GM12878 (cell line): Measurements from ENCODE around the gene EFNA4. TPM values are rescaled to one million over a fixed set of nuclear protein-coding genes. Genes with fewer than 3 reads are reported as not detected.

Source experiments
- ATAC-seq: fragments of 200-7000 bp; cut with Tn5 transposase; 3 replicates; pipeline ENCODE4 v1.9.1; 2020; ENCODE audit warnings: mild to moderate bottlenecking, moderate library complexity
- BruUV-seq: library from RNA; stranded (reverse); fragments of 400-500 nt; replicated peaks from 2 replicates; lab custom pipeline; 2021; lab: Mats Ljungman, UMichigan
- CTCF ChIA-PET: fragments of 300-600 bp; sonication (Branson Sonifier 250); formaldehyde crosslinking; extraction: SDS; loops from one replicate; lab custom pipeline; 2021; ENCODE audit warnings: inconsistent platforms; lab: Yijun Ruan, JAX
- POLR2A ChIA-PET: fragments of 350-600 bp; formaldehyde crosslinking; extraction: SDS; loops from one replicate; lab custom pipeline; 2021; ENCODE audit warnings: inconsistent platforms; lab: Charles Lee
- RAD21 ChIA-PET: fragments of 300-600 bp; sonication (Branson Sonifier 250); formaldehyde crosslinking; loops from one replicate; lab custom pipeline; 2023; ENCODE audit warnings: antibody characterized with exemption; ENCODE audit not compliant: unreplicated experiment; lab: Charles Lee
- SMC1A ChIA-PET: fragments of 300-600 bp; sonication (Branson Sonifier 250); formaldehyde crosslinking; loops from one replicate; lab custom pipeline; 2023; ENCODE audit not compliant: unreplicated experiment, uncharacterized antibody; lab: Charles Lee
- DNase-seq: peaks from one replicate; pipeline ENCODE4 v3.0.0-alpha.2; 2011; ENCODE audit warnings: low read depth, low spot score
- FAIRE-seq: peaks from 3 replicates; lab custom pipeline; 2011; peaks lifted over from hg19 to GRCh38; lab: Jason Lieb, UNC
- H2AFZ ChIP-seq: 2 replicates; pipeline ENCODE4 v1.6.0; 2011; ENCODE audit warnings: low read depth, low read length, control low read depth; ENCODE audit not compliant: control insufficient read depth
- H3K27ac ChIP-seq: 2 replicates; pipeline ENCODE4 v1.5.1; 2011; ENCODE audit warnings: control low read depth; ENCODE audit not compliant: control insufficient read depth, insufficient read depth
- H3K27me3 ChIP-seq, 2 experiments: replicated peaks in 1 of 2; 2 replicates each; pipeline versions ENCODE4 v1.6.0 to v1.6.1; 2011; ENCODE audit warnings: low read length in 1 of 2; ENCODE audit not compliant: control insufficient read depth in 2 of 2, insufficient read depth in 2 of 2
- H3K36me3 ChIP-seq, 2 experiments: 2 replicates each; pipeline ENCODE4 v1.5.1; 2011; ENCODE audit warnings: low read length in 1 of 2; ENCODE audit not compliant: control insufficient read depth in 2 of 2, insufficient read depth in 2 of 2
- H3K4me1 ChIP-seq: 2 replicates; pipeline ENCODE4 v1.6.1; 2011; ENCODE audit warnings: mild to moderate bottlenecking, low read length, moderate library complexity, mixed read lengths; ENCODE audit not compliant: control insufficient read depth, insufficient read depth
- H3K4me2 ChIP-seq: 2 replicates; pipeline ENCODE4 v1.6.0; 2011; ENCODE audit warnings: control low read depth; ENCODE audit not compliant: control insufficient read depth, insufficient read depth
- H3K4me3 ChIP-seq: fragments of 200-600 bp; sonication (generic); 2 replicates; pipeline ENCODE4 v1.5.1; 2016
- H3K79me2 ChIP-seq: 2 replicates; pipeline ENCODE4 v1.6.0; 2011; ENCODE audit warnings: low read length; ENCODE audit not compliant: control insufficient read depth, insufficient read depth
- H3K9ac ChIP-seq: 2 replicates; pipeline ENCODE4 v1.8.0; 2011; ENCODE audit warnings: low read length, control low read depth, mixed read lengths; ENCODE audit not compliant: control insufficient read depth, insufficient read depth
- H3K9me3 ChIP-seq: replicated peaks from 3 replicates; pipeline ENCODE4 v1.5.1; 2011; ENCODE audit warnings: mild to moderate bottlenecking, low read length; ENCODE audit not compliant: control insufficient read depth, insufficient read depth
- H4K20me1 ChIP-seq: 2 replicates; pipeline ENCODE4 v1.6.0; 2011; ENCODE audit not compliant: control insufficient read depth, insufficient read depth
- BHLHE40 ChIP-seq, 2 experiments: fragments of 450-650 bp in 1 of 2; IDR thresholded peaks; 2 replicates each; pipeline ENCODE4 v1.6.1; 2011 to 2017; ENCODE audit warnings: low read depth in 2 of 2, borderline replicate concordance in 1 of 2, improper control_type of control experiment in 1 of 2, low read length in 1 of 2, mild to moderate bottlenecking in 1 of 2
- BMI1 ChIP-seq: fragments of 450-650 bp; IDR thresholded peaks from 2 replicates; pipeline ENCODE4 v1.6.1; 2016; ENCODE audit warnings: mild to moderate bottlenecking, moderate library complexity, borderline replicate concordance
- CBX3 ChIP-seq: fragments of 200-600 bp; sonication (generic); IDR thresholded peaks from 2 replicates; pipeline ENCODE4 v1.6.1; 2016; ENCODE audit warnings: low read depth, borderline replicate concordance
- DPF2 ChIP-seq: fragments of 450-650 bp; IDR thresholded peaks from 2 replicates; pipeline ENCODE4 v1.6.1; 2017; ENCODE audit warnings: mild to moderate bottlenecking
- FOXM1 ChIP-seq: IDR thresholded peaks from 2 replicates; pipeline ENCODE4 v1.6.1; 2012; ENCODE audit warnings: low read depth, mild to moderate bottlenecking, inconsistent platforms, low read length, moderate library complexity
- HCFC1 ChIP-seq: fragments of 150-350 bp; IDR thresholded peaks from 2 replicates; pipeline ENCODE4 v1.6.1; 2014; ENCODE audit warnings: low read length
- HSF1 ChIP-seq: fragments of 150-350 bp; IDR thresholded peaks from 2 replicates; pipeline ENCODE4 v1.6.1; 2014; ENCODE audit warnings: mild to moderate bottlenecking, low read depth, low read length
- IKZF1 ChIP-seq: fragments of 450-650 bp; conservative IDR thresholded peaks from 2 replicates; pipeline ENCODE4 v1.6.1; 2017; ENCODE audit warnings: antibody characterized with exemption, mild to moderate bottlenecking
- MXI1 ChIP-seq: fragments of 150-350 bp; IDR thresholded peaks from 2 replicates; pipeline ENCODE4 v1.6.1; 2011; ENCODE audit warnings: low read depth, mild to moderate bottlenecking, inconsistent platforms, low read length, improper control_type of control experiment
- NR2F1 ChIP-seq: fragments of 450-650 bp; conservative IDR thresholded peaks from 2 replicates; pipeline ENCODE4 v1.6.1; 2017; ENCODE audit warnings: mild to moderate bottlenecking
- PAX5 ChIP-seq: IDR thresholded peaks from 2 replicates; pipeline ENCODE4 v1.6.1; 2011; ENCODE audit warnings: low read depth, low read length, borderline replicate concordance
- RCOR1 ChIP-seq: conservative IDR thresholded peaks from 2 replicates; pipeline ENCODE4 v1.6.1; 2012; ENCODE audit warnings: low read depth, low read length, improper control_type of control experiment
- TAF1 ChIP-seq: IDR thresholded peaks from 2 replicates; pipeline ENCODE4 v1.6.1; 2011; ENCODE audit warnings: mild to moderate bottlenecking, low read depth, low read length, borderline replicate concordance
- TARDBP ChIP-seq: IDR thresholded peaks from 2 replicates; pipeline ENCODE4 v1.6.1; 2016; ENCODE audit warnings: borderline replicate concordance
- TCF7 ChIP-seq: IDR thresholded peaks from 2 replicates; pipeline ENCODE4 v1.6.1; 2014; ENCODE audit warnings: antibody characterized with exemption, borderline replicate concordance
- WGBS: methylation state at CpG from one replicate; pipeline ENCODE4 v1.1.6; 2016; ENCODE audit warnings: low lambda C conversion rate; ENCODE audit not compliant: insufficient replicate concordance, insufficient coverage; ENCODE audit errors: missing lambda C conversion rate; 5-methylcytosine and 5-hydroxymethylcytosine counted together
- in situ Hi-C: fragments of 300-500 bp; cut with MboI; formaldehyde crosslinking; loops from 9 replicates; pipeline ENCODE4 v1.14.3; 2018; ENCODE audit warnings: mixed read lengths
- intact Hi-C: fragments of 100-400 bp; cut with micrococcal nuclease; formaldehyde crosslinking; loops from one replicate; pipeline ENCODE4 v1.14.2; 2022; ENCODE audit not compliant: unreplicated experiment
- polyA plus RNA-seq, 11 experiments: library from polyadenylated mRNA; depleted of rRNA in 4 of 11; unstranded in 6 of 11; stranded (reverse) in 5 of 11; fragments of >200 nt; fragmentation: Nextera tagmentation in 4 of 11; fragmentation: Illumina TruSeq in 1 of 11; extraction: Ambion mirVana in 4 of 11; extraction: Trizol in 1 of 11; gene quantifications; 1 replicate in 1 of 11; 2 replicates in 10 of 11; pipeline versions ENCODE4 v1.2.1 to v1.2.3, GENCODE V29; 2011 to 2016; ENCODE audit warnings: inconsistent platforms in 2 of 11, missing spikeins in 2 of 11, low read depth in 1 of 11
- total RNA-seq, 4 experiments: library from RNA; depleted of rRNA in 3 of 4; stranded (reverse); fragments of >200 nt in 3 of 4; fragmentation: Illumina TruSeq in 1 of 4; extraction: Trizol in 1 of 4; gene quantifications; 2 replicates each; pipeline versions ENCODE4 v1.2.1 to v1.2.3, GENCODE V29; 2013 to 2021
- TF ChIP-seq, protein P1 (sequence below): IDR thresholded peaks from 2 replicates; pipeline ENCODE4 v1.6.1; 2012; ENCODE audit warnings: low read depth, low read length, improper control_type of control experiment
- TF ChIP-seq, protein P2 (sequence below): IDR thresholded peaks from 2 replicates; pipeline ENCODE4 v1.6.1; 2012; ENCODE audit warnings: improper control_type of control experiment, low read depth, low read length; ENCODE audit not compliant: insufficient replicate concordance

Gene EFNA4
- total and polyA plus RNA-seq, 10 of the 15 experiments (the other 5 are each of a cell fraction or from before 2014, with no cell fraction given) = 0.52 to 14.1 (median 4.8) TPM

- intact Hi-C loops (loop anchor here (2.0 to 10.0 kb wide), 2 partner anchors 527 to 601 kb away; partner anchors contain the start of gene UBE2Q1), in situ Hi-C loops (no loop called here)
- peaks cover 30% of the 10 kb centered on the region for H3K4me1 ChIP-seq
- peak overlapping the region; percentile 97 for H2AFZ ChIP-seq
- ChIA-PET SMC1A (interaction anchor here (0.6 to 2.9 kb wide), 16 partner anchors 10 to 416 kb away, joined by 3 to 17 read pairs (median 4); partner anchors contain the start of genes EFNA4 and KRTCAP2), RAD21 (interaction anchor here (0.6 to 3.0 kb wide), 31 partner anchors 10 to 606 kb away, joined by 3 to 63 read pairs (median 5); partner anchors contain the start of genes ADAM15, CKS1B, EFNA4 and FLAD1), POLR2A (interaction anchor here (0.8 to 2.0 kb wide), 12 partner anchors 15 to 133 kb away, joined by 3 to 12 read pairs (median 4); partner anchors contain the start of genes ADAM15, CKS1B, DPM3 and EFNA4), CTCF (interaction anchor here (0.6 to 5.5 kb wide), 50 partner anchors 8 to 904 kb away, joined by 3 to 195 read pairs (median 5); partner anchors contain the start of genes ADAM15, CKS1B, EFNA4 and FLAD1)
- H3K36me3 ChIP-seq = no peaks in the 10 kb centered on the region
- no peaks in the 10 kb centered on the region for H3K79me2 ChIP-seq
- ATAC-seq (peak; percentile 38), FAIRE-seq (no peak), DNase-seq (no peak)
- BruUV-seq = no TSS peak
- H3K27ac ChIP-seq = no peak overlapping the region
- H3K27me3 ChIP-seq = peaks cover 15 to 18% of the 10 kb centered on the region in 2 experiments
- no peaks in the 10 kb centered on the region for H4K20me1 ChIP-seq
- WGBS = 1% methylated on average over 29 of the region's 32 CpGs
- H3K9me3 ChIP-seq = no peaks in the 10 kb centered on the region
- no peak overlapping the region for H3K9ac ChIP-seq
- peak overlapping the region; percentile 79 for H3K4me2 ChIP-seq
- peak overlapping the region; percentile 72 for H3K4me3 ChIP-seq
- TF ChIP-seq, protein P1, sequence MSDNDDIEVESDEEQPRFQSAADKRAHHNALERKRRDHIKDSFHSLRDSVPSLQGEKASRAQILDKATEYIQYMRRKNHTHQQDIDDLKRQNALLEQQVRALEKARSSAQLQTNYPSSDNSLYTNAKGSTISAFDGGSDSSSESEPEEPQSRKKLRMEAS = peak; percentile 48; the same call in 1 of the 2 replicates
- no peak for TF ChIP-seq PAX5
- peak; percentile 68 to 87; a peak in 3 of 4 replicates for TF ChIP-seq BHLHE40 (IDR thresholded peaks at IDR 0.05; ENCODE audit: borderline replicate concordance in 1 of 2, low read depth in 2 of 2, low read length in 1 of 2)
- no peak for TF ChIP-seq TAF1
- no peak for TF ChIP-seq HSF1
- TF ChIP-seq MXI1 = peak; percentile 12; the same call in 1 of the 2 replicates
- TF ChIP-seq, protein P2, sequence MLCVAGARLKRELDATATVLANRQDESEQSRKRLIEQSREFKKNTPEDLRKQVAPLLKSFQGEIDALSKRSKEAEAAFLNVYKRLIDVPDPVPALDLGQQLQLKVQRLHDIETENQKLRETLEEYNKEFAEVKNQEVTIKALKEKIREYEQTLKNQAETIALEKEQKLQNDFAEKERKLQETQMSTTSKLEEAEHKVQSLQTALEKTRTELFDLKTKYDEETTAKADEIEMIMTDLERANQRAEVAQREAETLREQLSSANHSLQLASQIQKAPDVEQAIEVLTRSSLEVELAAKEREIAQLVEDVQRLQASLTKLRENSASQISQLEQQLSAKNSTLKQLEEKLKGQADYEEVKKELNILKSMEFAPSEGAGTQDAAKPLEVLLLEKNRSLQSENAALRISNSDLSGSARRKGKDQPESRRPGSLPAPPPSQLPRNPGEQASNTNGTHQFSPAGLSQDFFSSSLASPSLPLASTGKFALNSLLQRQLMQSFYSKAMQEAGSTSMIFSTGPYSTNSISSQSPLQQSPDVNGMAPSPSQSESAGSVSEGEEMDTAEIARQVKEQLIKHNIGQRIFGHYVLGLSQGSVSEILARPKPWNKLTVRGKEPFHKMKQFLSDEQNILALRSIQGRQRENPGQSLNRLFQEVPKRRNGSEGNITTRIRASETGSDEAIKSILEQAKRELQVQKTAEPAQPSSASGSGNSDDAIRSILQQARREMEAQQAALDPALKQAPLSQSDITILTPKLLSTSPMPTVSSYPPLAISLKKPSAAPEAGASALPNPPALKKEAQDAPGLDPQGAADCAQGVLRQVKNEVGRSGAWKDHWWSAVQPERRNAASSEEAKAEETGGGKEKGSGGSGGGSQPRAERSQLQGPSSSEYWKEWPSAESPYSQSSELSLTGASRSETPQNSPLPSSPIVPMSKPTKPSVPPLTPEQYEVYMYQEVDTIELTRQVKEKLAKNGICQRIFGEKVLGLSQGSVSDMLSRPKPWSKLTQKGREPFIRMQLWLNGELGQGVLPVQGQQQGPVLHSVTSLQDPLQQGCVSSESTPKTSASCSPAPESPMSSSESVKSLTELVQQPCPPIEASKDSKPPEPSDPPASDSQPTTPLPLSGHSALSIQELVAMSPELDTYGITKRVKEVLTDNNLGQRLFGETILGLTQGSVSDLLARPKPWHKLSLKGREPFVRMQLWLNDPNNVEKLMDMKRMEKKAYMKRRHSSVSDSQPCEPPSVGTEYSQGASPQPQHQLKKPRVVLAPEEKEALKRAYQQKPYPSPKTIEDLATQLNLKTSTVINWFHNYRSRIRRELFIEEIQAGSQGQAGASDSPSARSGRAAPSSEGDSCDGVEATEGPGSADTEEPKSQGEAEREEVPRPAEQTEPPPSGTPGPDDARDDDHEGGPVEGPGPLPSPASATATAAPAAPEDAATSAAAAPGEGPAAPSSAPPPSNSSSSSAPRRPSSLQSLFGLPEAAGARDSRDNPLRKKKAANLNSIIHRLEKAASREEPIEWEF = no peak
- TF ChIP-seq FOXM1 = no peak
- no peak; the same call in 1 of the 2 replicates for TF ChIP-seq NR2F1
- TF ChIP-seq TARDBP = no peak
- no peak for TF ChIP-seq CBX3
- TF ChIP-seq RCOR1 = no peak
- TF ChIP-seq TCF7 = no peak
- TF ChIP-seq IKZF1 = peak; percentile 54
- no peak; the same call in 1 of the 2 replicates for TF ChIP-seq DPF2
- no peak for TF ChIP-seq BMI1
- no peak for TF ChIP-seq HCFC1
Measured at GRCh38 chr1:155085504-155086127, 22.1 kb downstream of the EFNA4 start.
